Mesenchymal stem cell (in vitro differentiated cells and primary cell): ENCODE measurements around the gene CTSZ.

ENCODE experiments used
- DNase-seq: peaks from one replicate; pipeline ENCODE4 v3.0.0-alpha.2; 2013
- H2AFZ ChIP-seq: one replicate; pipeline ENCODE4 v1.6.1; 2013; ENCODE audit warnings: low read depth, mild to moderate bottlenecking, control low read depth, inconsistent platforms, low read length, moderate library complexity
- H2AK5ac ChIP-seq: 2 replicates; pipeline ENCODE4 v1.6.1; 2013; ENCODE audit warnings: low read length, moderate library complexity, mild to moderate bottlenecking, inconsistent platforms; ENCODE audit not compliant: severe bottlenecking
- H2BK120ac ChIP-seq: one replicate; pipeline ENCODE4 v1.6.1; 2013; ENCODE audit warnings: low read depth, mild to moderate bottlenecking, inconsistent platforms, low read length, moderate library complexity
- H2BK12ac ChIP-seq, 2 experiments: one replicate each; pipeline ENCODE4 v1.6.1; 2013; ENCODE audit warnings: inconsistent platforms in 2 of 2, low read length in 2 of 2, mild to moderate bottlenecking in 2 of 2, moderate library complexity in 2 of 2, control low read depth in 1 of 2
- H2BK15ac ChIP-seq: one replicate; pipeline ENCODE4 v1.6.1; 2013; ENCODE audit warnings: mild to moderate bottlenecking, low read depth, inconsistent platforms; ENCODE audit not compliant: poor library complexity, severe bottlenecking
- H2BK5ac ChIP-seq: 2 replicates; pipeline ENCODE4 v1.6.1; 2013; ENCODE audit warnings: low read depth, mild to moderate bottlenecking, low read length, control low read depth, inconsistent platforms; ENCODE audit not compliant: poor library complexity, severe bottlenecking
- H3K14ac ChIP-seq, 2 experiments: one replicate each; pipeline ENCODE4 v1.6.1; 2013; ENCODE audit warnings: inconsistent platforms in 2 of 2, low read length in 2 of 2, control low read depth in 1 of 2, mild to moderate bottlenecking in 1 of 2, moderate library complexity in 1 of 2
- H3K18ac ChIP-seq, 2 experiments: one replicate each; pipeline ENCODE4 v1.6.1; 2013; ENCODE audit warnings: inconsistent platforms in 2 of 2, low read length in 2 of 2, control low read depth in 1 of 2, low read depth in 1 of 2, mild to moderate bottlenecking in 1 of 2
- H3K23ac ChIP-seq, 2 experiments: one replicate each; pipeline ENCODE4 v1.6.1; 2013; ENCODE audit warnings: inconsistent platforms in 2 of 2, low read length in 2 of 2, mild to moderate bottlenecking in 2 of 2, moderate library complexity in 2 of 2, control low read depth in 1 of 2
- H3K27ac ChIP-seq: 2 replicates; pipeline ENCODE4 v1.5.1; 2013; ENCODE audit warnings: mild to moderate bottlenecking, moderate library complexity, low read length, control low read depth, inconsistent platforms; ENCODE audit not compliant: poor library complexity, severe bottlenecking
- H3K27me3 ChIP-seq, 2 experiments: 2 replicates each; pipeline versions ENCODE4 v1.6.1 to v1.7.0; 2013; ENCODE audit warnings: low read length in 2 of 2, mild to moderate bottlenecking in 2 of 2, moderate library complexity in 2 of 2, control low read depth in 1 of 2, inconsistent platforms in 1 of 2; ENCODE audit not compliant: control insufficient read depth in 1 of 2, insufficient read depth in 1 of 2
- H3K36me3 ChIP-seq, 2 experiments: 2 replicates each; pipeline versions ENCODE4 v1.6.1 to v1.7.0; 2013; ENCODE audit warnings: low read length in 2 of 2, control low read depth in 1 of 2, inconsistent platforms in 1 of 2, low read depth in 1 of 2, mild to moderate bottlenecking in 1 of 2; ENCODE audit not compliant: insufficient read depth in 2 of 2, control insufficient read depth in 1 of 2
- H3K4ac ChIP-seq, 2 experiments: one replicate each; pipeline ENCODE4 v1.6.1; 2013; ENCODE audit warnings: inconsistent platforms in 2 of 2, low read length in 2 of 2, mild to moderate bottlenecking in 2 of 2, moderate library complexity in 2 of 2, control low read depth in 1 of 2, low read depth in 1 of 2
- H3K4me1 ChIP-seq: 2 replicates; pipeline ENCODE4 v1.6.1; 2013; ENCODE audit warnings: low read depth, low read length, control low read depth; ENCODE audit not compliant: control insufficient read depth, insufficient read depth
- H3K4me2 ChIP-seq: 2 replicates; pipeline ENCODE4 v1.6.1; 2013; ENCODE audit warnings: low read length, mild to moderate bottlenecking, inconsistent platforms; ENCODE audit not compliant: poor library complexity, severe bottlenecking
- H3K4me3 ChIP-seq, 2 experiments: 2 replicates each; pipeline versions ENCODE4 v1.5.1 to v1.7.0; 2013; ENCODE audit warnings: low read length in 2 of 2, mild to moderate bottlenecking in 2 of 2, control low read depth in 1 of 2, low read depth in 1 of 2; ENCODE audit not compliant: insufficient read depth in 1 of 2
- H3K79me1 ChIP-seq: replicated peaks from 2 replicates; pipeline ENCODE4 v1.6.1; 2013; ENCODE audit warnings: mild to moderate bottlenecking, control low read depth, low read length, inconsistent platforms; ENCODE audit not compliant: poor library complexity, severe bottlenecking
- H3K9ac ChIP-seq: 2 replicates; pipeline ENCODE4 v1.7.0; 2013; ENCODE audit warnings: mild to moderate bottlenecking, low read length, moderate library complexity
- H3K9me3 ChIP-seq: 2 replicates; pipeline ENCODE4 v1.7.0; 2013; ENCODE audit warnings: mild to moderate bottlenecking, low read length; ENCODE audit not compliant: control insufficient read depth
- H4K8ac ChIP-seq: one replicate; pipeline ENCODE4 v1.6.1; 2013; ENCODE audit warnings: inconsistent platforms, mild to moderate bottlenecking, low read length, moderate library complexity
- H4K91ac ChIP-seq: one replicate; pipeline ENCODE4 v1.6.1; 2013; ENCODE audit warnings: mild to moderate bottlenecking, low read length, inconsistent platforms
- WGBS: methylation state at CpG from one replicate; pipeline ENCODE4 v1.1.7; 2013; ENCODE audit warnings: mixed read lengths; 5-methylcytosine and 5-hydroxymethylcytosine counted together

The CTSZ gene

GRCh38 chr20:58973179-58973578, 33.9 kb downstream of the CTSZ start:
- no peak overlapping the region for H3K18ac ChIP-seq
- H2BK15ac ChIP-seq: no peak overlapping the region
- H3K9ac ChIP-seq: no peak overlapping the region
- no peak overlapping the region for H4K91ac ChIP-seq
- H3K14ac ChIP-seq: no peak overlapping the region
- H3K4me3 ChIP-seq: no peak overlapping the region
- no peak for DNase-seq
- 86% methylated on average over 4 of the region's 4 CpGs for WGBS
- no peak overlapping the region for H2BK12ac ChIP-seq
- H3K27me3 ChIP-seq: no peaks in the 10 kb centered on the region
- no peak overlapping the region for H2AK5ac ChIP-seq
- no peak overlapping the region for H2BK120ac ChIP-seq
- H3K79me1 ChIP-seq: no peaks in the 10 kb centered on the region
- H3K36me3 ChIP-seq: no peaks in the 10 kb centered on the region
- no peak overlapping the region for H3K4me2 ChIP-seq
- H3K9me3 ChIP-seq: peaks cover 40% of the 10 kb centered on the region
- no peak overlapping the region for H3K23ac ChIP-seq
- no peak overlapping the region for H3K4ac ChIP-seq
- H3K4me1 ChIP-seq: no peaks in the 10 kb centered on the region
- H4K8ac ChIP-seq: no peak overlapping the region
- H2BK5ac ChIP-seq: no peak overlapping the region
- no peak overlapping the region for H2AFZ ChIP-seq
- no peak overlapping the region for H3K27ac ChIP-seq

- H3K27ac ChIP-seq: no peak overlapping the region
- H2BK5ac ChIP-seq: no peak overlapping the region
- H4K91ac ChIP-seq: no peak overlapping the region
- H3K23ac ChIP-seq: no peak overlapping the region
- H2BK12ac ChIP-seq: no peak overlapping the region
- peak overlapping the region; percentile 27 for H2AFZ ChIP-seq
- 76% methylated on average over 6 of the region's 6 CpGs for WGBS
- H3K9me3 ChIP-seq: peaks cover 37% of the 10 kb centered on the region
- no peak overlapping the region for H3K18ac ChIP-seq
- no peaks in the 10 kb centered on the region for H3K36me3 ChIP-seq
- H4K8ac ChIP-seq: no peak overlapping the region
- H3K4me2 ChIP-seq: no peak overlapping the region
- no peaks in the 10 kb centered on the region for H3K4me1 ChIP-seq
- no peak overlapping the region for H2BK120ac ChIP-seq
- H3K4me3 ChIP-seq: no peak overlapping the region
- H2BK15ac ChIP-seq: no peak overlapping the region
- no peak overlapping the region for H3K14ac ChIP-seq
- no peak for DNase-seq
- H3K9ac ChIP-seq: no peak overlapping the region
- H3K4ac ChIP-seq: no peak overlapping the region
- H2AK5ac ChIP-seq: no peak overlapping the region
- H3K79me1 ChIP-seq: no peaks in the 10 kb centered on the region
- H3K27me3 ChIP-seq: no peaks in the 10 kb centered on the region
Observed at GRCh38 chr20:58971429-58971828, 35.6 kb downstream of the CTSZ start.

DNA sequence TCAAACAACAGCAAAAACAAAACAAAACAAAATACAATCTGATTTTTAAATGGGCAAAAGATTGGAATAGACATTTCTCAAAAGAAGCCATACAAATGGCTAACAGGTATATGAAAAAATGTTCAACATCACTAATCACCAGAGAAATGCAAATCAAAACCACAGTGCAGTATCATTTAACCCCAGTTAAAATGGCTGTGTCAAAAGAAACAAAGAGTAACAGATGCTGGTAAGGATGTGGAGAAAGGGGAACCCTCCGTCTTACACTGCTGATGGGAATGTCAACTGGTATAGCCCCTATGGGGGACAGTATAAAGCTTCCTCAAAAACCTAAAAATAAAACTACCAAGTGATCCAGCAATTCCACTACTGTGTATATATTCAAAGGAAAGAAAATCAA, 36.9 kb downstream of the CTSZ start:
- peaks cover 24% of the 10 kb centered on the region for H3K9me3 ChIP-seq
- WGBS: 71% methylated on average over 1 of the region's 1 CpG
- H3K9ac ChIP-seq: no peak overlapping the region

GRCh38 chr20:58969439-58969838, 37.6 kb downstream of the CTSZ start:
- Histone ChIP-seq H2BK5ac (no peak overlapping the region), H3K18ac (no peak overlapping the region), H4K91ac (no peak overlapping the region), H2BK120ac (no peak overlapping the region), H3K27ac (no peak overlapping the region), H2AK5ac (no peak overlapping the region), H3K27me3 (peaks cover 5 to 6% of the 10 kb centered on the region in 2 experiments), H3K4me2 (no peak overlapping the region), H3K36me3 (no peaks in the 10 kb centered on the region), H3K4me3 (no peak overlapping the region), H2BK12ac (no peak overlapping the region), H3K79me1 (no peaks in the 10 kb centered on the region), H3K23ac (no peak overlapping the region), H3K4me1 (no peaks in the 10 kb centered on the region), H3K9ac (no peak overlapping the region), H2BK15ac (no peak overlapping the region), H3K14ac (no peak overlapping the region), H2AFZ (no peak overlapping the region), H3K9me3 (peaks cover 23% of the 10 kb centered on the region), H4K8ac (no peak overlapping the region), H3K4ac (no peak overlapping the region)
- DNase-seq: no peak
- 67% methylated on average over 2 of the region's 2 CpGs for WGBS

More for the DNA sequence above, 36.9 kb downstream of the CTSZ start:
- no peak overlapping the region for H4K8ac ChIP-seq
- no peak overlapping the region for H2BK5ac ChIP-seq
- H3K27ac ChIP-seq: no peak overlapping the region
- no peak overlapping the region for H2BK120ac ChIP-seq
- no peak overlapping the region for H3K4ac ChIP-seq
- no peak for DNase-seq
- no peak overlapping the region for H2AK5ac ChIP-seq
- no peak overlapping the region for H3K18ac ChIP-seq
- no peak overlapping the region for H2BK12ac ChIP-seq
- H3K36me3 ChIP-seq: no peaks in the 10 kb centered on the region
- H2BK15ac ChIP-seq: no peak overlapping the region
- no peak overlapping the region for H3K14ac ChIP-seq
- no peak overlapping the region for H3K4me2 ChIP-seq
- H3K4me3 ChIP-seq: no peak overlapping the region
- no peaks in the 10 kb centered on the region for H3K79me1 ChIP-seq
- H3K4me1 ChIP-seq: no peaks in the 10 kb centered on the region
- no peak overlapping the region for H3K23ac ChIP-seq
- peaks cover 5% of the 10 kb centered on the region in 2 experiments for H3K27me3 ChIP-seq
- no peak overlapping the region for H2AFZ ChIP-seq
- H4K91ac ChIP-seq: no peak overlapping the region
